GM21367 (cell line): ENCODE measurements around the gene C1QTNF2.

Source experiments
- ATAC-seq: cut with Tn5 transposase; IDR thresholded peaks from one replicate; pipeline ENCODE4 v1.9.1; 2021; ENCODE audit not compliant: unreplicated experiment

C1QTNF2 gene

DNA sequence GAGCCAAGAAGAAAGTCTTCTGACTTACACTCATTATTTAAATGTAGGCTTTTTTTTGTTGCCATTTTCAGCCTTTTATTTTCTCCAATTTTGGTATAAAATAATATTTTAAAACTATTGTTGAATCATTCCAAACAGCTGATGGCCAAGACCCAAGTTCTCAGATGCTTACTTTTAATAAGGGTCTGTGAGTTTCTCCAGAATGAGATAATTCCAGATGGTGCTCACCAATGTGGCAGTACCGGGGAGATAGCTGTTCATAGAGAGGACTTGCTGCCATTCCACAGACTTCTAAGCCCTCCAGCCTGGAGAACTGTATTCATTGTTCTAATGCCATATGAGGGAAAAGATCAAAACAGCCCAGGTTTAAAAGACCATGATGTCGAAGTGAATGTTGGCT lies 5.3 kb upstream of the C1QTNF2 start:
- no peak for ATAC-seq

DNA sequence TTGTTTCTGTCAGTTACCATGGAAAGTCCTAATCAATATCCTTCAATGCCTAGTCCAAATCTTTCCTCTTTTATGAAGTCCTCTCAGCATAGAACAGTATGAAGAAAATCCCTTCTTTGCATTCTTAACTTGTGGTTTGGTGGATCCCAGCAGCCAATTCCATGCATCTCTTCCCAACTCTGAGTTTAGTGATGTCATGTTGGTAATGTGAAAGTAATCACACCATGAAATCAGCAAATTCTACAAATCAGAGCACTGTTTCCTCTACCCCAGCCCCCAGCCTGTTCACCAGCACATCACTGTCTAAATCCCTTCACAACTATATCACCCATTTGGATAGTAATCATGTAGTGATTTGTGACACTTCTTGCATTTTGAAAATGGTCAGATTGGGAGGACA lies 4.7 kb upstream of the C1QTNF2 start:
- ATAC-seq, result no peak

DNA sequence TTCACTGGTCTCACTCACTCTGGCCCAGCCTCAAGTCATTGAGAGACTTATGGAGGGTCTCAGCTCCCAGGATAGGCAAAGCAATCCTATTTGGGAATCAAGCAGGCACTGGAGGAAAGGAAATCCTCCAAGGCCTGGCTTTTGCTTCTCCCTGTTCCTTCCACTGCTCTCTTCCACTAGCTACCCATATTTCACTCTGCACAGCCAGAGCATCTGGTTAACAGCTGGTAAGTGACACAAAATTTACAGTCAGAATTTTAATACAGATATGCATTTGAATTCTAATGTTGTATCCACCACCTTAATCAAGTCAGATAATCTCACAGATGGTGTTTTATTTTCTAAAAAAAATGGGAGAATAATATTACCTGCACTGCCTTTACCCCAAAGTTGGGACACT lies 868 bp upstream of the C1QTNF2 start:
- ATAC-seq, result no peak

DNA sequence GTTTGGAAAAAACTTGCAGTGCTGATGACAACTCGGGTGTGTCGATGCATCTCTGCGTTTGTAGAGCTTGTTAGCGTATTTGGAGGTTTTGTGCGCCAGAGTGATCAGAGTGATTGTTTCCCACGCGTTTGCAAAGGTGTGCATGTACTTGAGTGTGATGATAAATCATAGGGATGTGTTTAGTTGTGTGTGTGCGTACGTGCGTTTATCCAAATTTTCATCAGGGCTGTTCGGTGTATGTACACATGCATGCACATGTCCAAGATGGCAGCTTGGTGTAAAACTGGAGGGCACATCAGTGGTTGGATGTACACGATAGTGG lies 248 bp upstream of the C1QTNF2 start:
- ATAC-seq, result no peak

DNA sequence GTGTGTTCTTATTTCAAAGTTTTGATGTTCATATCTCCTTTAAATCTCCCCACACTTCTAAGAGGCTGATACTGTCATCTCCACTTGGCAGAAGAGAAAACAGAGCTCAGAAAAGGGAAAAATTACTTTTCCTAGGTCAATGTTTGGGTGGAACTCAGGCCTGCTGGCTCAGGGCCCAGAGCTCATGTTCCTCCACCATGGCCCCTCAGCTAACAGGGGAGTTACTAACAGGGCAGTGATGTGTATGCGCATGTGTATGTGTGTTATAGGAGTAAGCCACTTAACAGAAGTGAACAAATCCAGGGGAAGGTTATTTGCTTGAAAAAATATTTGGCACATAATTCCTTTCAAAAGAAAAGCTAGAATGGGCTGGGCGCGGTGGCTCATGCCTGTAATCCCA lies 2.5 kb downstream of the C1QTNF2 start:
- ATAC-seq, result no peak

DNA sequence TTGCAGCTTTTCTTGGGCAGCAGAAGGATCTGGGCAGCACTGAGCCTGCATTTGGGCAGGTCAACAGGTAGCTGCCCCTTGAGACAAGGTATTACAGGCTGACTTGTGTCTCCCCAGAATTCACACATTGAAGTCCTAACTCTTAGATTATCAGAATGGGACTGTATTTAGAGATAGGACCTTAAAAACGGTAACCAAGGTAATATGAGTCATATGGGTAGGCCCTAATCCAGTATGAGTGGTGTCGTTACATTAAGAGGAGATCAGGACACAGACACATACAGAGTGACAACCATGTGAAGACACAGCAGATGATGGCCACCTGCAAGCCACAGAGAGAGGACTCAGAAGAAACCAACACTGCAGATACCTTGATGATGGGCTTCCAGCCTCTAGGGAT lies 3.2 kb downstream of the C1QTNF2 start:
- no peak for ATAC-seq

DNA sequence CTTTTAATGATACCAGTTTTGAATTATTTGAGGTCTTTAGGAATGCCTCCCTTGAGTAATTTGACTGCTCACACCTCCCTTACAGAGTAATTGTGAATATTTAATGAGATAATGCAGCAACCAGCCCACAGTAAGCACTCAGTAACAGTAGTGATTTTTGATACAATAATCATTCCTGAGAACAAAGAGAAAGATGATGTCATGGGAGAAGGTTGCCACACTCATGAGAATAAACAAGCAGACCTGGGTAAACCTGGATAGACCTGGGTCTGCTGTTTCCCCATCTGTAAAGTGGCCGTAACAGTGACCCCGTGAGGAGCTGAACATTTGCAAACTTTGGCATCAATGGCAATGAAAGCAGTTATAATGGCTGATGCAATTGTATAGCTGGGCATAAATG lies 4.2 kb downstream of the C1QTNF2 start:
- ATAC-seq, result no peak

DNA sequence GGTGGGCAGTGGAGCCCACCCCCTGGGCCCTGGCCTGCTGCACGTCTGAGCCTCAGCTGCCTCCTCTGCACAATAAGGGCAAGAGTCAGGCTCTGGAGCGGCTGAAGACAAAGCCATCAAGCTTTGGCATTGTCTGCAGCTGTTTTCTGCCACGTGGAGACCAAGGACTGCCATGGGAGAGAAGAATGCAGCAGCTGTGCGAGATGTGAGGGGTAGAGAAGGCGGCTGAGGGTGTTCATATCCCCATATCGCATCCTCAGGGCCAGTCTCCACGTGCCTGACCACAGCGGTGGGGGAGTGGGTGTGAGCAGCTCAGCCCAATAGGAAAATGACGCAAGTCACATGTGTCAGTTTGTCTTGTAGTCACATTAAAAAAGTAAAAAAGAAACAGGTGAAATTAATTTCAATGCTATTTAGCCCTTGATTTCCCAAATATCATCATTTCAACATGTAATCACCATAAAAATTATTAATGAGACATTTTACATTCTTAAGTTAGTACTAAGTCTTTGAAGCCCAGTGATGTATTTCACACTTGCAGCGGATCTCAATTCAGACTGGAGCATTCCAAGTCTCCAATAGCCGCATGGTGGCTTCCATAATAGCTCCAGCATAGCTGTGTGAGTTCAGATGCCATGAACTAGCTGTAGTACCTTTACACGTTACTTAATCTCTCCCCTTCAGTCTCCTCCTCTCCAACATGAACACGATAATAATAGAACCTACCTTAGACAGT lies 6.6 kb downstream of the C1QTNF2 start:
- no peak for ATAC-seq

DNA sequence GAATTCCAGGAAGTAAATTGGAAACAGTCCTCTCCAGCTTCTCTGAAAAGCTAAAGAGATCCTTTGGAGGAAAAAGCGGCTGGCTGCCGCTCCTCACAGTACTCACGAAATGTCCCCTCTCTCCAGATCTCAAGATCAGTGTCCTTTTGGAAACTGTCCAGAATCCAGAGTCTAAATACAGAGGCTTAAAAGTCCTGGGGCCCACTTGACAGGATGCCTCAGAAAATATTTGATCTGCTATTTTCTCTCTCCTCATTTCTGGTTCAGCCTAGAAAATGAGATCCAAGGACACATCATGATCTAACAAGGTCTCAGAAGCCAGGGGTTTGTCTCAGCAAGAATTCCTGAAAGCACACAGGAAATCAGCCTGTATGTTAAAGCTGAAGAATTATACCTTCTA lies 7.2 kb downstream of the C1QTNF2 start:
- no peak for ATAC-seq

DNA sequence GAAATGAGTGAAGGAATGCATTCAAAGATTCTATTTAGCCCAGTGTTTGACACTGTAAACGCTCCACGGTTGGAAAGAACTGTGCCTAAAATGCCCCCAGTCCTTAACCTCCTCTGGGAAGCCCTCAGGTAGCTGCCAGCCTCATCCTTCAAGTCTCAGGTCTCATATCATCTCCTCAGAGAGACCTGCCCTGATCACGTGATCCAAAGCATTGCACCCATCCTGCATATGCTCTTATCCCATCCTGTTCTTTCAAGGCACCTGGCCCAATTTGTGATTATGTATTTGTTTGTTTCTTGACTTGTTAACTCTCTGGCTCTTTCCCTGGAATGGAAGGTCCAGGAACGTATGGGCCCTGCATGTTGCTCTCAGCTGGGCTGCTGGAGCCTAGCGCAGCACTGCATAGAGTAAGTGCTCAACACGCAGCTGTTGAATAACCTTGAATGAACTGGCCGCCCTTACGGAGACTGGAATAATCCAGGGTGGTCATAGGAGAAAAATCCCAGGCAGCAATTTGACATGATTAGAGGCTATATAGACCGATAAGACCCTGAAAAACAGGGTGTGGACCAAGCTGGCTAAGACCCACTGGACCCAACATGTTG lies 8.7 kb downstream of the C1QTNF2 start:
- ATAC-seq, result no peak

DNA sequence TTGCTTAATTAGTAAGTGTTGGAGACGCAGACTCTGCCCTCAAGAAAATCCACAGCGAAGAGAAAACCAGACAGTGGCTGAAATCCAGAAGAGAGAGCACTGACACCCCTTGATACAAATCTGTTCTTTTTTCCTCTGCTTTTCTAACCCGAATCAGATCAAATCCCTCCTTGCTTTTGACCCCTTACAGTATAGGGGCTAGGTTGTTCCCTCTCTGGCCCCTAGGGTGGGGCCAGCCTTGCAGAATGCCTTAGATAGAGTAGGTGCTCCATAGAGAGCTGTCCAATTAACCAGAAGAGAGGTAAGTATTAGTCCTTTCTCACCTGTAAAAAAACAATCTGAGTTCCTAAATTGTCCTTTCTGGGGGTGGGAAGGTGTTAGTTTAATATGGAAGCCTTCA lies 10.1 kb downstream of the C1QTNF2 start:
- no peak for ATAC-seq

DNA sequence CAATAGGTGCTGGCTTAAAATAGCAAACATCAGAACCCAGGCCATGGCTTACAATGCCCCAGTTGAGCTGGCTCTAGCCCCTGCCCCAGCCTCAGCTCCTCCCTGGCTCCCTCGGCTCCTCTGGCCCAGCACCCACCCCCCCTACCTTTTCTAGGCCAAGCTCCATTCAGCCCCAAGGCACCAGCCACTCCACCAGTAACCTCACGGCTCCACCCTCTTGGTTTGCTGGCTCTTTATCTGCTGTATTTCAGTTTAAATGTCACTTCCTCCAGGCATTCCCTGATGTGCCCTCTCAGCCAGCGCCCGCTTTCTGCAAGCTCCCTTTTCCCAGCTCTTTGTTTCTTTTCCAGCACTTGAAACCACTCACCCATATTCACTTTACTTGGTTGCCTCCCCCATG lies 10.6 kb downstream of the C1QTNF2 start:
- no peak for ATAC-seq

DNA sequence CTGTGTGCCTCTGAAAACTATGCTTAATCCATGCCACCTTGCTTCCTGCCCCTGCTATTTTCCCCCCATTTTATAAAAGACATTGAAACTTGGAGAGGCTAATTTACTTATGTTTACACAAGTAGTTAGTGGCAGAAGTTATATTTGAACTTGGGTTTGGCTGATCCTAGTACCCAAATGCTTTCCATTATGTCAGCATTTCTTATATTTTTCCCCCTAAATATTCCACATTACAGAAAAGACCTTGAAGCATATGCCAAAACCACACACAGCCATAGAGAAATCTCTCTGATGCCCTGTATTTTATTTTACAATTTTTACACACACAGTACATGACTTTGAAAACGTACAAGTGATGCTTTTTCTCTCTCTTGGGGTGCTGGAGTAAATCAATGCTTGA lies 11.2 kb downstream of the C1QTNF2 start:
- no peak for ATAC-seq

DNA sequence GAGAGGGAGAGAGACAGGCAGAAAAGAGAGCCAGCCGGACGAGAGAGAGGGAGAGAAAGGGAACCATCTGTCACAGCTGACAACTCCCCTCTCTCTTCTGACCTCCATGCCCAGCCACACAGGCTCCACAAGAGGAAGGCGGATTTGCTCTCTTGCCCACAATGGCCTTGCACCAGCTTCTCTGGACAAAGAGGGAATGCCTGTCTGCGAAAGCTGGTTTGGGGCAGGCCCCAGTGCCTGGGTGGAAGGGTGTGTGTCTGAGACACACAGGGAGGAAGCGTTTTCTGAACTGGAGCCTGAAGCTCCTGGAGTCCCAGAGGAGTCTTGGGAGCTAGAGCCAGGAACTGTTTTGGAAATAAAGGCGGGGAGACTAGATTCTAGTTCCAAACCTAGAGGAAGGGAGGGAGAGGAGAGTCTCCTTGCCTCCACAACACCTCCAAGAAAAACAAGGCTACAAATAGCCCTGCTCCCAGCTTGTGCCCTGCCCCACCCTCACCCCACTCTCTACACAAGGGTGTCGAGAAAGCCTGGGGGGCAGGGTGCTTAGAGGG lies 12.5 kb downstream of the C1QTNF2 start:
- ATAC-seq, result no peak

DNA sequence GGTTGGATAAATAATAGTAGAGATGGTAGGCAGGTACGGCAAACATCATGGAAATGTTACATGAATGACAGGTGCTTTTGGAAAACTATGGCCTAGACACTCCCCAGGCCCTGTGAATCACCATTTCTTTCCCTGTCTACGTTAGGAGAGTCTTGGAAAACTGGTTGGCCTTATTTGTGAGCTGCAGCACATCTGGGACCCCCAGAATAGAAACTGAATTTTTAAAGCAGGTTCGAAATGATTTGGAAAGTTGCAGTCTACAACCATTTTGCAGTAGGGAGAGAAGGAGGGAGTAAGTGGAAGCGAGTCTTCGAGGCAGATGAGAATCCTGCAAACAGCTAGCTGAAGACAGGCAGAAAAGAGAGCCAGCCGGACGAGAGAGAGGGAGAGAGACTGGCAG lies 13.0 kb downstream of the C1QTNF2 start:
- ATAC-seq, result no peak

DNA sequence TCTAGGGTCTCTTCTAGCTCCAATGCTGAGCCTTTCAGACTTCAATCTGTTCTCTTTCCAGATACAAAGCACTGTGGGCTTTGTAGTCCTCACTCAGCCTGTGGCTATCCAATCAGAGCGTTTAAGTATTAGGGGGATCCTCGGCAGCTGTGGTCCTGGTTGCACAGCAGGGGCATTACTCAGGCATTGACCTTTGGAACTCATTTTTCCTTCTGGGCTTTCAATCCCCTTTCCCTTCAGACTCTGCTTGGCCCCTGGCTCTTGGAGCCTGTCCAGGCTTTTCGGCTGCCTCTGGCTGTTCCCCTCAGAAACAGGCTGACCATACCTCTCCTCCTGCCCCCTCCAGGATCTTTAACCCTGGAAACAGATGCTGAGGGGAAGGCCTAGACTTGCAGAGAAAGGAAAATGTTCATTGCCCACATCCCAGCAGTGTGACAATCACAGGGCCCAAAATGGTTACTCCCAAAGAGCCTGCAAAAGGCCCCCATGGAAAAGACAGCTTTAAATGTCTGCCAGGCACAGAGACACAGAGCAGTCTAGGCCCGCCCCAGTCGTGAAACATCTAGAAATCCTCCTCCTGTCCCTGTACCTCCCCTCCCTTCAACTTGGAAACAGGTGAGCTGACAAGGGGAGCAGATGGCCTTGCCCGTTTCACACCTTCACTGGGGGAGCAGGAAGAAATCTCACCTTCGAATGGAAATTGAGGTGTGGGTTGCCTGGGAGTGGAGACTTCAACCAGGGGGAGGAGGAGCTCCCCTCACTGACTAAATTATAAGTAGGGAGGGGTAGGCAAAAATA lies 13.7 kb downstream of the C1QTNF2 start:
- ATAC-seq, result no peak

DNA sequence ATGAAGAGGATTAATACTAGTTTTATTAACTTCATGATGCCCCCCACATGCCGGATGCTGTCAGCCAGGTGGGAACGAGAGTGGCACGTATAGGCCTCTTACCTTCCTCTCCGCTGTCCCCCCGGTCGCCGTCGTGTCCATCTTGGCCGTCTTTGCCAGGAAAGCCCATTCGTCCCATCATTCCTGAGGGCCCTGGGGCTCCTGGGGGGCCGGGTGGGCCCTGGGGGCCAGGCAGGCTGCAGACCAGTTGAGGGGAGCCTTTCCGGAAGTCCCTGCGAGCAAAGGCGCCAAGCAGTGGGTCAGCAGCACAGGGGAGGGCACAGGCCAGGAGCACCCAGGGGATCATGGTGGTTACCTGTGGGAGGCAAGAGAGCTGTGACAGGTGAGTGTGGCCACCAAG lies 15.8 kb downstream of the C1QTNF2 start:
- no peak for ATAC-seq

DNA sequence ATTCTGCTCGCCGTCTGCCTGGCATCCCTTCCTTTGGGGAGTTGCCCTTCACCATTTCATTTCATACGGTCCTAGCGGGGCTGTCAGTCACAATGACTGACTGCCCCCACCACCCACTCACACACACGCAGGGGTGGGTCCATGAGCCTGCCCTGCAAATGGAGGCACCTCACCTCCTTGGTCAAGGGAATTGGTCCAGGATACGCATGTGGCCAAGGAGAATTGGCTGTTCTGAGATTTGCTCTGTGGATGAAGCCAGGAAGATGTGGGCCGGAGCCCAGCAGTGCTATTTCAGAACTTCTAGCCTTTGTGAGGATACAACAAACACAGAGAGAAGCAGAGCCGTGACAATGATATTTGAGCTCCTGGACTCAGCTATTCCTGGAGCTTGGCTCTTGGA lies 17.0 kb downstream of the C1QTNF2 start:
- ATAC-seq, result no peak

DNA sequence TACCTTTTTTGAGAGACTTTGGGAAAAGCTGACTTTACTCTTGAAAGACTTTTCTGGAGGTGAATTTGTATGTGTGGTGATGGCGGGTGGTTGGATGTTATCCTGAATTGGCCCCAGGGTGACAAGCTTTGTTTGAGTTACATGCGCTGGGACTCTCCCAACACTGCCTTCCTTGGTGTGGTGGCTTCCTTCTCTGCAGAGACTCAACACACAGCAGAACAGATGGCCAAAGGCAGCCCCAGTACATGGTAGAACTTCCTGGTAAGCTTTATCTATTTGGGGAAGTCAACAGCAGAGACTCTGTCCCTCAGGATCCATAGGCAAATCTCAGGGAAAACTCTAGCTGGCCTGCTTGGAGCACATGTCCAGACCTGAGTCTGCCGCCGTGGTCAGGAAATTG lies 18.1 kb downstream of the C1QTNF2 start:
- no peak for ATAC-seq

DNA sequence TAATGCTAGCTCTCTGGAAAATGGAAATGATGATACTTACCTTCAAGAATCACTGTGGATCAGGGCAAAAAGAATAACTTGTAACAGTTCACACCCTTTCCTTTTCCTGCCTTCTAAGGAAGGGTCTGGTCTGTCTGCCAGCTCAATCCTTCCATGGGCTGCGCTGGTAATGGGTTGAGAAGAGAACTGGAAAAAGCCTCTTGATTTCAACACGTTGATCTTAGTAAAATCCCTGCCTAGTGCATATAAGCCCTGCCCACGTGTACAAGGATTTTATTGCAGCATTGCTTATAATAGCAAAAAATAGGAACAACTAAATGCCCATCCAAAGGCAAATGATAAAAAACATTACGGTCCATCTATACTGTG lies 20.5 kb downstream of the C1QTNF2 start:
- no peak for ATAC-seq

DNA sequence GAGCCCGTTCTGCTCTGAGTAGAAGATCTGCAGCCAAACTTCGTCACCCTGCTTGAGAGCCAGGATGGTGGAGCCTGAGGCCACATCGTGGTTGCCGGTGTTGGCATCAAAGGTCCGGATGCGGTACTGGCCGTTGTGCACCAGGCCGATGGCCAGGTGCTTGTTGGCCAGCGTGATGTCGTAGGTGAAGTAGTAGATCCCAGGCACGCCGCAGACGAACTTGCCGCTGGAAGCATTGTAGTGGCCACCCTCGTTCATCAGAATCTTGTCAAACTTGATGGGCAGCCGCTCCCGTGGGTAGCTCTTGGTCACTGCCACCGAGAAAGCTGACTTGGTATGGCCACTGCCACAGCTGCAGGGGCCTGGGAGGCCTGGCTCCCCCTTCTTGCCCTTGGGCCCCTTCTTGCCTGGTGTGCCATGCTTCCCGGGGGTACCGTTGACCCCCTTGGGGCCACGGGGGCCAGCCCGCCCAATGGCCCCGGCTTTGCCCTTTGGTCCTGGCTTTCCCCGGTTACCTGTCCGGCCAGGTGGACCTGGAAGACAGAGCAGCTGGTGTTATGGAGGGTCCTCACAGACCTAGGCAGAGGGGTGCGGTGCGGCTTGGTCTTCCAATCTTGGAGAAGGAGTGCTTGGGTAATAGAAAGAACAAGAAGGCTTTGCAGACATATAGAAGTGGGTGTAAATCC lies 21.0 kb downstream of the C1QTNF2 start:
- no peak for ATAC-seq

DNA sequence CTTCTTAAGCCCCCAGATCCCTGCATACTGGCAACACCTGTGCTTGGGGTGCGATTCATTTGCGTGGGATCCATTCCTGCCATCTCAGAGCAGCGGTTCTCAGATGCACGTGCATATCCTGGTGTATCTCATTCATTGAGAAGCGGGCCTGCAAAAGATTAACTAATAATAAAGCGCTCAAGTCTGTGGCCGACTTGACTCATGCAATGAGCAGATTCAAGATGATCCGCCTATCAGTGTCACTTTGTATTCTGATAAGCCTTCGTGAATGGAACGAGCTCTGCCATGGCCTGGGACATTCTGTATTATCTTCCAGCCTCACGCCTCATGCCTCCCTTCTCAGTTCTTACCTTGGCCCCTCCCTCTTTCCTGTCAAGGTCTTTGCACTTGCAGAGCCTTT lies 22.3 kb downstream of the C1QTNF2 start:
- no peak for ATAC-seq
